ENCODE data around the gene MS4A15. TPM values are rescaled to one million over a fixed set of nuclear protein-coding genes. Genes with fewer than 3 reads are reported as not detected.
"Not testable (repeated sequence)": the region's sequence is repeated elsewhere in the genome, so short reads cannot be mapped to it uniquely, and the experiment has no call there.

The MS4A15 gene
- total RNA-seq, 1 donor from 2014 or later: not detected

DNA sequence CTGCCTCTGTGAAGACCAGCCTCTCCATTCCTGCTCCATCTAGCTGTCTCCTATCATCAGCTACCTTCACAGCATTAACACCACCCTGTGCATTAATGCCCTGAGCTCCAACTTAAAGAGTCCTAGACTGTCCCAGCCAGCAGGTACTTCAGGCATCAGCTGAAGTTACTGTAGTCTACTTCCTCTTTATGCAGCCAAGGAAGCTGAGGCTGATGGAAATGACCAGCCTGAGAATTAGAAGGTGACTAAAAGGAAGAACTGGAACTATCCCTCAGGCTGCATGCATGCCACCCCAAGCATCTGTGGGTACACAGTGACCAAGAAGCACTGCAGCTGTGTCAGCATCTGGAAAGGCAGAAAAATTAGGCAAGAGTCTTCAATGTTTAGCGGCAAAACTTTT, 56.7 kb downstream of the MS4A15 start:
- Mint-ChIP-seq H3K36me3 (ENCODE audit: low read depth) (peaks cover 6% of the 10 kb centered on the region), H3K27ac (ENCODE audit: unreplicated experiment) (no peak overlapping the region), H3K27me3 (ENCODE audit: low read depth) (no peaks in the 10 kb centered on the region), H3K4me3 (no peak overlapping the region), H3K9me3 (peaks cover 11% of the 10 kb centered on the region), H3K4me1 (no peaks in the 10 kb centered on the region)
- TF ChIP-seq, protein P1, sequence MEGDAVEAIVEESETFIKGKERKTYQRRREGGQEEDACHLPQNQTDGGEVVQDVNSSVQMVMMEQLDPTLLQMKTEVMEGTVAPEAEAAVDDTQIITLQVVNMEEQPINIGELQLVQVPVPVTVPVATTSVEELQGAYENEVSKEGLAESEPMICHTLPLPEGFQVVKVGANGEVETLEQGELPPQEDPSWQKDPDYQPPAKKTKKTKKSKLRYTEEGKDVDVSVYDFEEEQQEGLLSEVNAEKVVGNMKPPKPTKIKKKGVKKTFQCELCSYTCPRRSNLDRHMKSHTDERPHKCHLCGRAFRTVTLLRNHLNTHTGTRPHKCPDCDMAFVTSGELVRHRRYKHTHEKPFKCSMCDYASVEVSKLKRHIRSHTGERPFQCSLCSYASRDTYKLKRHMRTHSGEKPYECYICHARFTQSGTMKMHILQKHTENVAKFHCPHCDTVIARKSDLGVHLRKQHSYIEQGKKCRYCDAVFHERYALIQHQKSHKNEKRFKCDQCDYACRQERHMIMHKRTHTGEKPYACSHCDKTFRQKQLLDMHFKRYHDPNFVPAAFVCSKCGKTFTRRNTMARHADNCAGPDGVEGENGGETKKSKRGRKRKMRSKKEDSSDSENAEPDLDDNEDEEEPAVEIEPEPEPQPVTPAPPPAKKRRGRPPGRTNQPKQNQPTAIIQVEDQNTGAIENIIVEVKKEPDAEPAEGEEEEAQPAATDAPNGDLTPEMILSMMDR (conservative IDR thresholded peaks at IDR 0.05): no peak
- DNase-seq (ENCODE audit: low read depth, low spot score): no peak

DNA sequence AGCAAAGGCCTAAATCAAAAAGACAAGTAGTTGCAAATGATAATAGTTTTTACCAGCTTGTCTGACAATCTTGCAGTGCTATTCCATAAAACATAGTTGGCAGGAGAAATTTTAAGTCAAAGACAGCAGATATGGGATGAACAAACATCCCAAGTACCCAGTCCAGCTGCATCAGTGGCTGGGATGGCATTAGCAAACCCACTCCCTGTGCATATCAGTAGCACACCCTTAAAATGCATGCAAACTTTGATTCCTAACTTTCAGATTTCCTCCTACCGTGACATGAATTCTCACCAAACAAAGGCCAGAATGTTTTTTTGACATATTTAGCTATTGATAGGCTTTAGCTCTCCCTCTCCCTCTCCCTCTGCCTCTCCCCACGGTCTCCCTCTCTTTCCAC, 57.4 kb downstream of the MS4A15 start:
- TF ChIP-seq, protein P1 (conservative IDR thresholded peaks at IDR 0.05): no peak
- Mint-ChIP-seq H3K36me3 (ENCODE audit: low read depth) (peaks cover 6% of the 10 kb centered on the region), H3K27ac (ENCODE audit: unreplicated experiment) (no peak overlapping the region), H3K4me3 (no peak overlapping the region), H3K4me1 (no peaks in the 10 kb centered on the region), H3K9me3 (peaks cover 11% of the 10 kb centered on the region), H3K27me3 (ENCODE audit: low read depth) (no peaks in the 10 kb centered on the region)
- DNase-seq (ENCODE audit: low read depth, low spot score): no peak

GRCh38 chr11:60816590-60817157, 60.0 kb downstream of the MS4A15 start:
- Mint-ChIP-seq H3K27me3 (ENCODE audit: low read depth) (no peaks in the 10 kb centered on the region), H3K27ac (ENCODE audit: unreplicated experiment) (no peak overlapping the region), H3K9me3 (peaks cover 11% of the 10 kb centered on the region), H3K36me3 (ENCODE audit: low read depth) (peaks cover 6% of the 10 kb centered on the region), H3K4me3 (no peak overlapping the region), H3K4me1 (no peaks in the 10 kb centered on the region)
- TF ChIP-seq, protein P1 (conservative IDR thresholded peaks at IDR 0.05): no peak
- no peak for DNase-seq (ENCODE audit: low read depth, low spot score)

GRCh38 chr11:60818057-60818456, 61.4 kb downstream of the MS4A15 start:
- H3K4me1 Mint-ChIP-seq: no peaks in the 10 kb centered on the region
- H3K27ac Mint-ChIP-seq (ENCODE audit: unreplicated experiment): no peak overlapping the region
- no peaks in the 10 kb centered on the region for H3K27me3 Mint-ChIP-seq (ENCODE audit: low read depth)
- H3K36me3 Mint-ChIP-seq (ENCODE audit: low read depth): peaks cover 6% of the 10 kb centered on the region
- TF ChIP-seq, protein P1 (conservative IDR thresholded peaks at IDR 0.05): no peak
- peaks cover 11% of the 10 kb centered on the region for H3K9me3 Mint-ChIP-seq
- DNase-seq (ENCODE audit: low read depth, low spot score): no peak
- H3K4me3 Mint-ChIP-seq: no peak overlapping the region

GRCh38 chr11:60821827-60822599, 65.3 kb downstream of the MS4A15 start:
- no peak for DNase-seq (ENCODE audit: low read depth, low spot score)
- H3K9me3 Mint-ChIP-seq: peaks cover 3% of the 10 kb centered on the region
- TF ChIP-seq, protein P1 (conservative IDR thresholded peaks at IDR 0.05): no peak
- no peak overlapping the region for H3K27ac Mint-ChIP-seq (ENCODE audit: unreplicated experiment)
- no peaks in the 10 kb centered on the region for H3K36me3 Mint-ChIP-seq (ENCODE audit: low read depth)
- H3K27me3 Mint-ChIP-seq (ENCODE audit: low read depth): no peaks in the 10 kb centered on the region
- no peaks in the 10 kb centered on the region for H3K4me1 Mint-ChIP-seq
- no peak overlapping the region for H3K4me3 Mint-ChIP-seq

- H3K27me3 Mint-ChIP-seq (ENCODE audit: low read depth); DNase-seq (ENCODE audit: low read depth, low spot score); H3K27ac Mint-ChIP-seq (ENCODE audit: unreplicated experiment); H3K4me1 Mint-ChIP-seq; H3K9me3 Mint-ChIP-seq; H3K4me3 Mint-ChIP-seq; H3K36me3 Mint-ChIP-seq (ENCODE audit: low read depth): not testable (repeated sequence)
Observed at GRCh38 chr11:60823745-60824306, 67.2 kb downstream of the MS4A15 start.

Data from neural crest cell (in vitro differentiated cells).